Astrocyte of the hippocampus (primary cell): ENCODE data around the gene RAC3.
A peak's percentile ranks its signal among the peaks of the same experiment; 100 is the strongest.

ENCODE experiments used
- DNase-seq: peaks from one replicate; pipeline ENCODE4 v3.0.0; 2011; ENCODE audit warnings: low read depth, low spot score

RAC3 gene

GRCh38 chr17:82031303-82031884 is at the start of gene RAC3:
Gene RAC3 (plus strand): TSS chr17:82031678. CDS start chr17:82031762, 84 bp downstream.
- peak; percentile 73 for DNase-seq

GRCh38 chr17:81983011-81983638 is 48.4 kb upstream of the RAC3 start:
- DNase-seq, result no peak

GRCh38 chr17:81983639-81984373 is 47.7 kb upstream of the RAC3 start:
- no peak for DNase-seq

- no peak for DNase-seq
These were observed 46.6 kb upstream of the RAC3 start for GRCh38 chr17:81984773-81985410.

- DNase-seq, result no peak
These were observed 44.9 kb upstream of the RAC3 start for GRCh38 chr17:81986606-81987005.

GRCh38 chr17:81987161-81987770 is 44.2 kb upstream of the RAC3 start:
- no peak for DNase-seq

GRCh38 chr17:81990836-81991683 is 40.4 kb upstream of the RAC3 start:
- DNase-seq, result no peak

GRCh38 chr17:81991684-81992305 is 39.7 kb upstream of the RAC3 start:
- peak; percentile 85 for DNase-seq

- DNase-seq, result no peak
These were observed 39.0 kb upstream of the RAC3 start for GRCh38 chr17:81992306-81993102.

GRCh38 chr17:81993729-81994592 is 37.5 kb upstream of the RAC3 start:
- DNase-seq, result no peak

- peak; percentile 53 for DNase-seq
These were observed 36.6 kb upstream of the RAC3 start for GRCh38 chr17:81994593-81995462.

GRCh38 chr17:81995463-81996231 is 35.8 kb upstream of the RAC3 start:
- DNase-seq, result no peak

- no peak for DNase-seq
These were observed 35.2 kb upstream of the RAC3 start for GRCh38 chr17:81996232-81996756.

- no peak for DNase-seq
These were observed 34.6 kb upstream of the RAC3 start for GRCh38 chr17:81996757-81997441.

GRCh38 chr17:81998212-81998611 is 33.3 kb upstream of the RAC3 start:
- no peak for DNase-seq
